GM21367 (cell line): ENCODE measurements around the gene RHOU.

Experiments used
- ATAC-seq: cut with Tn5 transposase; IDR thresholded peaks from one replicate; pipeline ENCODE4 v1.9.1; 2021; ENCODE audit not compliant: unreplicated experiment

RHOU gene

DNA sequence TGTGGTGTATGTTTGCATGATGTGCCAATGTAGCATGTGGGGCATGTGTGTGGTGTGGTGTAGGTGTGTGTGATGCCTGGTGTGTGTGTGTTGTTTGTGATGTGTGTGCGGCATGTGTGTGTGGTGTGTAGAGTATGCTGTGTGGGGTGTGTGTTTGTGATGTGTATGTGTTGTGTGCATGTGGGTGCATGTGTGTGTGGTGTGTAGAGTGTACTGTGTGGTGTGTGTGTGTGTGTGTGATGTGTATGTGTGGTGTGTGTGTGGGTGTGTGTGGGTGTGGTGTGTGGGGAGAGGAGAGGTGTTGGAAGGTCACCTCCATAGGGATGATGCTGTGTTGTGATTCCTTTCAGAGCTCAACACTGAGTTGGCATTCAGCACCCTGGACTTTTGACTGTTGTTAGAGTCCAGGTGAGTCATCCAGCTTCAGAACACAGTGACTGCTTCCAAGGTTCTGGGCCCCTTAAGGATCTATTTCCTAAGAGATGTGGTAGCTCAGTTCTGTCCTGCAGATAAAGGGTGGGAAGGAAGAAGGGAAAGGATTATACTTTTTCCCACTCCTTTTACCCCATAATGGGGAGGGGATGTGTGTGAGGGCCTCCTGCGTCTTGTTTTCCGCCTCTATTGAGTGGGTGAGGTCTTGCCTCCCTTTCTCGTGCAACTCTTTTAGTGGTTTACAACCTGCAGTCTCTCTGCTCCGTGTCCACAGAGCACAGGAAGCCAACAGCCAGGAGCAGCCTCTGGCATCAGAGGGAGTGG, 47.6 kb downstream of the RHOU start:
- ATAC-seq, result no peak

DNA sequence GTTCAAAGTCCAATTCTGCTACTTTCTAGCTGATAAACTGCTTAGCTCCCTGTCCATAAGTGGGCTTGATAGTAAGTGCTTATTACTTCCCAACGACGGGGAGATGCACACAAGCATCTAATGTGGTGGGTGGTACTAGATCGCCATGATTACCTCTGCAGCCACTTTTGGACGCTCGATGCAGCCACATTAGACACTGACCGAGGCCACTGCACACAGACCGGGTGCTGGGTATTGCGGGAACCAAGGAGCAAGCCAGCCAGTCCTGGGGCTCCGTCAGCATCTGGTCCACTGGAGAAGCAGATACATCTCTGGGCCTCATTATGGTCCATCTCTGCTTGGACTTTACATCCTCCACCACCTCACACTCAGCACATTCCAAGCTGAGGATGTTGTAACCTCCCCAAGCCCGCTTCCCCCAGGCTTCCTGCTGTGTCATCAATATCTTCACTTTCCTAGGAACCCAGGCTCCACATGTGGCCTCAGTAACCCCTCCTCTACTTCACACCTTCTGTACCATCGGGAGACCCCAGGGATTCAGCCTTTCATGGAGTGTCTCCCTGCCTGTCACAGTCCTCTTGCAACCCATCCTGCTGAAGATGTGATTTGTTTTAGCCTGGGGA, 48.2 kb downstream of the RHOU start:
- ATAC-seq, result no peak

DNA sequence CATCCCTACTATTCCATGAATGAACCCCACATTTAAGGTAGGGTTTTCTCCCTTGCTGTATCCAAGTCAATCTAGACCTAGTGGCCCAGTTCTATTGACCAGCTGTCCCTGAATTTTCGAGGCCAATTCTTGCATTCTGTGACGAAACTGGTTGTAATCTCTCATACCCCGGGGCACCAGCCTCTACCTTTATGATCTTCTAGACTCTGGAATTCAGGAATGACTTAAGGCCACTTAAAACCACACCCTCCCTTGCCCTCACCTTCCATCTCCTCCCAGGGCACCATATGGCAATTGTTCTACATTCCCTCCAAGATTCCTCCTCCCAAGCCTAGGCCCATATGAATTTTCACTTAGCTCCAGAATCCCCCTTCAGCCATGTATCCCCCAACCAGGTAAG, 48.9 kb downstream of the RHOU start:
- no peak for ATAC-seq

DNA sequence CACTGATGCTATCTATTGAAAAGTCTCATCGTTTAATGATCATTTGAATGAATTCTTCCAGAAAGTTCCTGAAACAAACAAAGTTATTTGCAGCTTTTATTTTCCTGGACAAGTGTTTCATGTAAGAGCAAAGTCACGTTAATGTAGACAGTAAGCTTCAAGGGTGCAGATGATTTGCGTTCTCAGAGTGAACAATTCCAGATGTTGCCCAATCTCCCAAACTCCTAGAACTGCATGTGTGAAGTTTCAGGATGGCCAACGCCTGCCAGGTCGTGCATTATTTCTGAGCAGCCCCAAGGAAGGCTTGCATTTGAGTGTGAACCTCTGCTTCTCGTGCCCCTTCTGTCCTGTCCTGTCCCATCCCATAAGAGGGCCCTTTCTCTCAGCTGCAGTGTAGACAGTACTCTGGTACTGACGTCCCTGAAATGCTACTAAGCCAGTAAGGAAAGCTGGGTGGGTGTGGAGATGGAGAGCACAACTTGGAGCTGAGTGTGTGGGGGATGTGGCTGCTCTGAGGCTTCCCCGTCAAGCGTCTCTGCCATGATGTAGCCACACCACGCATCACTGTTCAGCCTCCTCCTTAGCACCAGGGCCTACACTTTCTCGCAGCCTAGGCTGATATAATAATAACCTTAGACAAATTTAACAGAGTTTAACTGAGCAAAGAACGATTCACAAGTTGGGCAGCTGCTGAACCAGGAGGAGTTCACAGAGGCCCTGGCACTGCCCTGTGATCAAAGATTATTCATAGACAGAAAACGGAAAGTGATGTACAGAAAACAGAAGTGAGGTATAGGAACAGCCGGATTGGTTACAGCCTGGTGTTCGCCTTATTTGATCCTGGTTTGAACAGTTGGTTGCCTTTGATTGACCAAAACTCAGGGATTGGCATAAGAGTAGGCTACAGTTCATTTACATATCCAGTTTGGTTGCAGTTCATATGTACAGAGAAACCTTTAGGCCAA, 50.4 kb downstream of the RHOU start:
- ATAC-seq, result no peak

DNA sequence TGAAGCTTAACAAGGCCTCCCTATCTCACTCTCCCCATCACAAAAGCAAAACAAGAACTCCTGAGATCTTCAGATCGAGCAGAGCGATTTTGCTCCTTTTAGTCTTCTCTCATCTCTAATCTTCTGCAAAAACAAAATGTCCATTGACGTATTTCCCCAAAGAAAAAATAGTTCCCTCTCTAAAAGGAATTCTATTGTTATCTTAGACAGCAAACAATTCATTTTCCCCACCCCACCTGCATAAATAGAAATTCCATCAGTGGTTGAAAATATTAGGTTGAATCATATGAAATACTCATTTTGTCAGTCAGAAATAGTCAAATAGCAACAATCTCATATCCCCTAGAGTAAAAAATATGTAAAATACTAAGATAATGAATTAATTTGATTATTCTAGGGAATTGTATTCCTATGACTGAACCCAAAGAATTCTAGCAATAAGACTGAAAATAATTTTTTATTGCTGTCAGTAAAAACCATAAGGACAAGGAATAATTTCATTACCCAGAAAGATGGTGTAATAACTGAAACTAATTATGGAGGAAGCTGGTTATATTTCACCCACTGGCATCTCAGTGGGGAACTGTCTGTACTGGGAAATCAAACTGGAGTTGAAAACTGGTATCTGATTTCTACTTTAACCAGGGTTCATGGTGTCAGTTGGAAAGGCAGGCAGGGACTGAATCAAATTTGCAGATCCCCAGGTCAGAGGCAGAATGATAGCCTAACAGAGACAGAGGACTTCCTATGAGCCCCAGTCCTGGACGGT, 51.3 kb downstream of the RHOU start:
- no peak for ATAC-seq

DNA sequence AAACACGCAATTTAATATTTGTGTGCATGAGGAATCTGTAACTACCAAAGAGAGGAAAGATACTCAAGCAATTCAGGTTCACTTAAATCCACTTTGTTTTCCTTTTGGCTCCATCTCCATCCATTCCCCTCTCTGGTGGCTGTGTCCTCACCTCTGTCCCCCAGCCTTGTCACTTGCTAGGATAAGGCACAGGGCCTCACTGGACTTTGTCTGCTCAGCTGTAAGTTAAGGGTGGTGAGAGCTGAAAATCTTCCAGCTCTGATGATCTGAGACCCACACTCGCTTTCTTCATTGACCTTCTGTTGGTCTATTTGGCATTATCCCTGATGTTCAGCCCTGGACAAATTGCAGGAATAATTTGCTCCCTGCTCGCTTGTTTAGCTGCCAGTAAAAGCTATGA, 56.5 kb downstream of the RHOU start:
- no peak for ATAC-seq

DNA sequence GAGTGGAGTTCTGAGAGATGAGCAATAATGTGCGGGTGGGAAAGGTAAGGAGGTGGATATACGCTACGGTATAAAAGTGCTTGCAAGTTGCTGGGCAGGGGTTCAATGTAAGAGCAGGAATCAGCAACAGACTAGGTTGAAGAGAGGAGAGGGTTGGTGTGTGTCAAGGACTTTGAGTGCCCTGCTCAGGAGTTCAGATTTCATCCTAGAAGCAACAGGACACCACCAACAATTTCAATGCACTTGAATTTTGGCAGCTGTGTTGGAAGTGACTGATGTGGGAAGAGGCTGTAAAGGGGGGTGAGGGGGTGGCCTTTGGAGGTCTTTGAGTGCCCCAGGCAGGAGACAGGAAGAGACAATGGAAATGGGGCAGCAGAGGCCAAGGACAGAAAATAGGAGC, 57.3 kb downstream of the RHOU start:
- no peak for ATAC-seq

DNA sequence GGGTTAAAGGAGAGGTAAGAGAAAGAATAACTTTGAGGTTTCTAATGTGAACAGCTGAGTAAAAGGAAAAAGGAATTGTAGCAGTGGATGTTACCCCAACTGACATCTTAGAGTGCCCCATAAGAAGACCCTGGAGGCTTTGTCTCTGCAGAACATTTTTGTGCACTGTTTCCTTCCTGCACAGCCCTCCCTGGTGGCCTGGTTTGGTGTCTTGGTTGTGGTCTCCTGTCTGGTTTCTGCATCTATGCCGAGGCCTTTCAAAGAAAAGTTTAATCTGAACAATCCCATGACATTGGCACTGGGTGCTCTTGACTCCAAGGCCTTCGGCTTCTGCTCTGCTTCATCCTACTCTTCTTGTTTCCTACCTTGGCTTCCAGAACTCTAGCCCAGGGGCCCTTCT, 57.8 kb downstream of the RHOU start:
- no peak for ATAC-seq

DNA sequence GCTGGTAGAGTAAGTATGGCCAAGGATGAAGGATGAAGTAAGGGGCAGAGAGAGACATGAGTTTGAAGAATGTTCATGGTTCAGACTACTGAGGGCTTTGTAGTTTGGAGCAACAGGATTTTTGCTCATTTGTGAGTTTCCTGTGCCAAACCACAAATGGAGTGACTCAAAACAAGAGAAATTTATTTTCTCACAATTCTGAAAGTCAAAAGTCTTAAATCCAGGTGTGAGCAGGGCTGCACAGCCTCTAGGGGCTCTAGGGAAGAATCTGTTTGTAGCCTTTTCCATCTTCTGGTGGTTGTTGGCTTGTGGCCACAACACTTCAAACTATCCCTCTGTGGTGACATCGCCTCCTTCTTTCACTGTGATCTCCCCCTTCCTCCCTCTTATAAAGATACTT, 58.9 kb downstream of the RHOU start:
- ATAC-seq, result no peak

DNA sequence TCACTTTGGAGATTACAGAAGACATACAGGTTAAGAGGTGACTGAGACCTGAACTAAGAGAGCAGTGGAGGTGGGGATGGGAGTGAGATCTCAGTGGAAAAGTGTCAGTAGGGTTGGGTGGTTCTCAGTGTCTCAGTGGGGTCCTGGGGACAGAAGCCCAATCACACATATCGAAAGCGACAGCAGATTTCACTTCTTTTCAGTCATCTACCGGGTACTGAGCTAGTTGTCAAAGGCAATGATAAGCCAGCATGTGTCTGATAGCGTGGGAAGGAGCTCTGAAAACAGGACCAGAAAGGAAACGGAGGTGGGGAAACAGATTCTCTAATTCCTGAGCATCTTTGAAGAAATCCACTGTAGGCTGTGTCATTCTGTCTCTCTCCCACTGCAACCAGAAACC, 59.5 kb downstream of the RHOU start:
- no peak for ATAC-seq

DNA sequence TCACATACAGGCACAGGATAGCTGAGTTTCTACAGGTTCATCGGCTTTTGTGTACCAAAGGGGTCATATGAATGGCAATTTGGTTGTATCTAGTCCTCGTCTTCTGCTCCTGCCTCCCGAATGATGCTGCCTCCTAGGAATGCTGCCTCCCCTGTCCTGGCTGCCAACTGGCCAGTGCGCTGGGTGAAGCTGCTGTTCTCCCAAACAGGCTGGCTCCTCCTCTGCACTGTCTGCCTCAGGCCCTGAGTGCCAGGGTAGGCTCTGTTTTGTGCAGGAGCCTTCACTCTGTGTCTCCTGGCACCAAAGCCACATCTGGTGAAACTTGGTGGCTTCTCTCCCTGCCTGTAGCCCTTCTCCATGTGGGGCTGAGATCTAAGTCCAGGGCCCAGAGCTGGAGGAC, 60.3 kb downstream of the RHOU start:
- ATAC-seq, result no peak
